Measurements from ENCODE around the gene LRP8. TPM values are rescaled to one million over a fixed set of nuclear protein-coding genes. Genes with fewer than 3 reads are reported as not detected.

The LRP8 gene
- total and polyA plus RNA-seq, 9 of the 15 experiments (the other 6 are each of a cell fraction or from before 2014, with no cell fraction given): 7.1 to 56.1 (median 31.3) TPM

DNA sequence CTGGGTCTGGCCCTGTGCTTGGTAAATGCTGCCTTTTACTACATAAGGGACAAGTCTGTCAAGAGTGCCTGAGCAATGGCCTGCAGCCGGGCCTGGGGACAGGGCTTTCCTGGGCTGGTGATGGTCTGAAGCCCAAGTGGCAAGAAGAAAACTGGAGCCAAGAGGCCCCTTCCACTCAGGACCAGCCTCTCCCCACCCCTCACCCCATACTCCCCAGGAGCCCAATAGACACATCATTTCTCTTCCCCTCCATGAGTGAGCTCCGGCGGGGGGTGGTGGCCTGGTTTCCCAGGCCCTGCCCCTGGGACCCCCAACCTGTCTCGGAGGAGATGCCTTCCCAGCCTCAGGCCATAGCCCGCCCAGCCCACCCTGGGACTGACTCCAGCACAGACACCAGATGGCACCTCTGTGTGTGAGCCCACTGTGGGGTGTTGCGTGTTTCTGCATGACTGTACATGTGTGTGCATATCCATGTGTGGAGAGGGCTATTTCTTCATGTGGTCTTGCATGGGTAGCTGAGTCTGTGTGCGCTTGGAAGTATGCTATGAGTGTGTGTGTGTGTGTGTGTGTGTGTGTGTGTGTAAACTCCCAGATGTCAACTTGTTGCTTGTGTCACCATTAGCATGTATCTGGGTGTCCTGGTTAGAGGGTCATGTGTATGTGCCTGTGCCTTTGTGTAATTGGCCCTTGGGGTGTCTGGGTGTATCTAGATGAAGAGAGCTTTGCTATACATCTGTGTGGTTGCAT is 14.3 kb upstream of the LRP8 start:
- WGBS (ENCODE audit: insufficient coverage, low coverage, missing lambda C conversion rate): 0% methylated on average over 6 of the region's 7 CpGs
- peaks cover 33 to 73% of the 10 kb centered on the region in 2 experiments for H3K27me3 ChIP-seq (ENCODE audit: control insufficient read depth in 2 of 2, insufficient read depth in 2 of 2, low read length in 2 of 2)
- no peak overlapping the region for H2AFZ ChIP-seq (ENCODE audit: low read depth, low read length)
- H3K36me3 ChIP-seq (ENCODE audit: control insufficient read depth, insufficient read depth, low read length): no peaks in the 10 kb centered on the region
- no TSS peak for BruUV-seq (replicated peaks)
- DNase-seq (ENCODE audit: extremely low read depth in 1 of 4, low spot score in 3 of 4) (no peak), ATAC-seq (no peak), FAIRE-seq (no peak)
- no peaks in the 10 kb centered on the region for H3K9me1 ChIP-seq (ENCODE audit: control insufficient read depth, insufficient read depth, low read length)
- H3K27ac ChIP-seq (ENCODE audit: extremely low read depth, low read depth, low read length): no peak overlapping the region
- TF ChIP-seq MYC (IDR thresholded peaks at IDR 0.05; ENCODE audit: low read depth, low read length): no peak
- no peak for TF ChIP-seq MYC (CRISPR knock-in tag; IDR thresholded peaks at IDR 0.05; ENCODE audit: borderline replicate concordance, low read depth)
- TF ChIP-seq, protein P1, sequence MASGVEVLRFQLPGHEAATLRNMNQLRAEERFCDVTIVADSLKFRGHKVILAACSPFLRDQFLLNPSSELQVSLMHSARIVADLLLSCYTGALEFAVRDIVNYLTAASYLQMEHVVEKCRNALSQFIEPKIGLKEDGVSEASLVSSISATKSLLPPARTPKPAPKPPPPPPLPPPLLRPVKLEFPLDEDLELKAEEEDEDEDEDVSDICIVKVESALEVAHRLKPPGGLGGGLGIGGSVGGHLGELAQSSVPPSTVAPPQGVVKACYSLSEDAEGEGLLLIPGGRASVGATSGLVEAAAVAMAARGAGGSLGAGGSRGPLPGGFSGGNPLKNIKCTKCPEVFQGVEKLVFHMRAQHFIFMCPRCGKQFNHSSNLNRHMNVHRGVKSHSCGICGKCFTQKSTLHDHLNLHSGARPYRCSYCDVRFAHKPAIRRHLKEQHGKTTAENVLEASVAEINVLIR (CRISPR knock-in tag; IDR thresholded peaks at IDR 0.05): no peak
- TF ChIP-seq TBL1XR1 (IDR thresholded peaks at IDR 0.05; ENCODE audit: low read length in 2 of 2): no peak
- TF ChIP-seq PURB (CRISPR knock-in tag; IDR thresholded peaks at IDR 0.05; ENCODE audit: low read depth): no peak
- TF ChIP-seq PRMT5 (CRISPR knock-in tag; IDR thresholded peaks at IDR 0.05): no peak
- no peak for TF ChIP-seq CBX8 (IDR thresholded peaks at IDR 0.05; ENCODE audit: borderline replicate concordance, extremely low read depth, low read depth, low read length, poor library complexity, severe bottlenecking)
- TF ChIP-seq CBX2 (IDR thresholded peaks at IDR 0.05; ENCODE audit: insufficient read depth, low read length, poor library complexity, severe bottlenecking): no peak
- TF ChIP-seq ZNF785 (CRISPR knock-in tag; IDR thresholded peaks at IDR 0.05): no peak
- TF ChIP-seq, protein P2, sequence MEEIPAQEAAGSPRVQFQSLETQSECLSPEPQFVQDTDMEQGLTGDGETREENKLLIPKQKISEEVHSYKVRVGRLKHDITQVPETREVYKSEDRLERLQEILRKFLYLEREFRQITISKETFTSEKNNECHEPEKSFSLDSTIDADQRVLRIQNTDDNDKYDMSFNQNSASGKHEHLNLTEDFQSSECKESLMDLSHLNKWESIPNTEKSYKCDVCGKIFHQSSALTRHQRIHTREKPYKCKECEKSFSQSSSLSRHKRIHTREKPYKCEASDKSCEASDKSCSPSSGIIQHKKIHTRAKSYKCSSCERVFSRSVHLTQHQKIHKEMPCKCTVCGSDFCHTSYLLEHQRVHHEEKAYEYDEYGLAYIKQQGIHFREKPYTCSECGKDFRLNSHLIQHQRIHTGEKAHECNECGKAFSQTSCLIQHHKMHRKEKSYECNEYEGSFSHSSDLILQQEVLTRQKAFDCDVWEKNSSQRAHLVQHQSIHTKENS (CRISPR knock-in tag; IDR thresholded peaks at IDR 0.05): no peak
- TF ChIP-seq, protein P3, sequence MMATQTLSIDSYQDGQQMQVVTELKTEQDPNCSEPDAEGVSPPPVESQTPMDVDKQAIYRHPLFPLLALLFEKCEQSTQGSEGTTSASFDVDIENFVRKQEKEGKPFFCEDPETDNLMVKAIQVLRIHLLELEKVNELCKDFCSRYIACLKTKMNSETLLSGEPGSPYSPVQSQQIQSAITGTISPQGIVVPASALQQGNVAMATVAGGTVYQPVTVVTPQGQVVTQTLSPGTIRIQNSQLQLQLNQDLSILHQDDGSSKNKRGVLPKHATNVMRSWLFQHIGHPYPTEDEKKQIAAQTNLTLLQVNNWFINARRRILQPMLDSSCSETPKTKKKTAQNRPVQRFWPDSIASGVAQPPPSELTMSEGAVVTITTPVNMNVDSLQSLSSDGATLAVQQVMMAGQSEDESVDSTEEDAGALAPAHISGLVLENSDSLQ (IDR thresholded peaks at IDR 0.05): no peak
- no peak for TF ChIP-seq ZNF121 (CRISPR knock-in tag; conservative IDR thresholded peaks at IDR 0.05)
- TF ChIP-seq ZNF79 (CRISPR knock-in tag; IDR thresholded peaks at IDR 0.05; ENCODE audit: low read depth): no peak
- TF ChIP-seq COPS2 (conservative IDR thresholded peaks at IDR 0.05): no peak
- TF ChIP-seq CXXC5 (CRISPR knock-in tag; IDR thresholded peaks at IDR 0.05): no peak
- no peak for TF ChIP-seq PTTG1 (tag; IDR thresholded peaks at IDR 0.05; ENCODE audit: low read depth)
- no peak for TF ChIP-seq ZNF263 (CRISPR knock-in tag; IDR thresholded peaks at IDR 0.05; ENCODE audit: borderline replicate concordance)
- no peak for TF ChIP-seq ERF (CRISPR knock-in tag; IDR thresholded peaks at IDR 0.05)
- in situ Hi-C loops (cut with MboI): no loop called here
- H3K9ac ChIP-seq (ENCODE audit: insufficient read depth in 1 of 2, low read depth in 2 of 2, low read length in 2 of 2): no peak overlapping the region
- no peaks in the 10 kb centered on the region for H3K4me1 ChIP-seq (replicated peaks in 1 of 2; ENCODE audit: control insufficient read depth in 2 of 2, insufficient read depth in 2 of 2, low read length in 2 of 2)
- POLR2A ChIA-PET: interaction anchor here (1.1 kb wide), 1 partner anchor 19 kb away, joined by 4 read pairs; no protein-coding TSS in a partner anchor
- H3K79me2 ChIP-seq (ENCODE audit: control insufficient read depth, insufficient read depth, low read length): no peaks in the 10 kb centered on the region
- H3K4me3 ChIP-seq: no peak overlapping the region
- H4K20me1 ChIP-seq (replicated peaks; ENCODE audit: control insufficient read depth, insufficient read depth, low read length): no peaks in the 10 kb centered on the region
- CTCF ChIA-PET (ENCODE audit: low intra/inter-chr PET ratio): no interaction called here
- no peak overlapping the region for H3K4me2 ChIP-seq (ENCODE audit: insufficient read depth, low read length)
- no peaks in the 10 kb centered on the region for H3K9me3 ChIP-seq (replicated peaks; ENCODE audit: control insufficient read depth, insufficient read depth, low read depth, low read length)
- intact Hi-C loops (cut with micrococcal nuclease): no loop called here

All from K562 (cell line).